ENCODE measurements around the gene CASKIN1. TPM values are rescaled to one million over a fixed set of nuclear protein-coding genes. Genes with fewer than 3 reads are reported as not detected.
A peak's percentile ranks its signal among the peaks of the same experiment; 100 is the strongest.

Gene CASKIN1
- polyA plus RNA-seq, 2 of the 4 experiments (the other 2 are of a cell fraction) = 0.27 to 0.87 TPM

- 2% methylated on average over 21 of the region's 93 CpGs for WGBS (ENCODE audit: missing lambda C conversion rate)
- no peaks in the 10 kb centered on the region for H3K9me3 ChIP-seq
- DNase-seq (ENCODE audit: low read depth in 1 of 2, low spot score in 1 of 2) (peak; percentile 89 to 90), ATAC-seq (peak; percentile 60 to 77), FAIRE-seq (no peak)
- CTCF ChIA-PET = interaction anchor here (1.1 to 2.6 kb wide), 3 partner anchors 9 to 37 kb away, joined by 3 to 25 read pairs (median 3); partner anchors contain the start of gene PGP
- H3K27ac ChIP-seq = peak within 1 kb of the TSS; percentile 97 to 98
- peak within 1 kb of the TSS; percentile 83 for H3K4me3 ChIP-seq
- peak within 1 kb of the TSS; percentile 99 for H3K4me2 ChIP-seq
- peaks cover 9% of the 10 kb centered on the region; the same call in 2 of the 3 replicates for H3K4me1 ChIP-seq
- POLR2A ChIA-PET = interaction anchor here (0.9 to 3.0 kb wide), 5 partner anchors 10 to 50 kb away, joined by 4 to 31 read pairs (median 8); partner anchors contain the start of genes ECI1, PGP and TRAF7
- TF ChIP-seq ELK1 (IDR thresholded peaks at IDR 0.05; ENCODE audit: low read depth, low read length) (no peak), HOXB13 (CRISPR knock-in tag; IDR thresholded peaks at IDR 0.05; ENCODE audit: low read depth) (no peak), PBX3 (IDR thresholded peaks at IDR 0.05) (peak; percentile 48), NPAS2 (CRISPR knock-in tag; IDR thresholded peaks at IDR 0.05; ENCODE audit: borderline replicate concordance) (no peak), JUNB (IDR thresholded peaks at IDR 0.05) (no peak), BCL3 (IDR thresholded peaks at IDR 0.05) (peak; percentile 69; the same call in 2 of the 3 replicates), BHLHE40 (IDR thresholded peaks at IDR 0.05; ENCODE audit: low read depth, low read length) (peak; percentile 64), TFCP2L1 (CRISPR knock-in tag; IDR thresholded peaks at IDR 0.05) (no peak), CHD4 (IDR thresholded peaks at IDR 0.05; ENCODE audit: borderline replicate concordance) (no peak), JUN (IDR thresholded peaks at IDR 0.05) (peak; percentile 82 to 94), CHD2 (IDR thresholded peaks at IDR 0.05; ENCODE audit: low read length, partially characterized antibody) (no peak), HES2 (IDR thresholded peaks at IDR 0.05) (no peak), POLR2A (IDR thresholded peaks at IDR 0.05; ENCODE audit: low read length) (peak; percentile 65), GATA3 (IDR thresholded peaks at IDR 0.05; ENCODE audit: borderline replicate concordance) (peak; percentile 29), FOSB (CRISPR knock-in tag; IDR thresholded peaks at IDR 0.05) (no peak), ZC3H11A (IDR thresholded peaks at IDR 0.05) (no peak), NR3C1 (IDR thresholded peaks at IDR 0.05) (no peak), RAD21 (conservative IDR thresholded peaks at IDR 0.05 in 1 of 2, IDR thresholded peaks at IDR 0.05 in 1 of 2) (no peak), MAFK (IDR thresholded peaks at IDR 0.05; ENCODE audit: partially characterized antibody) (no peak), FOSL2 (IDR thresholded peaks at IDR 0.05) (no peak), FOSL2 (CRISPR knock-in tag; IDR thresholded peaks at IDR 0.05) (peak; percentile 22; the same call in 1 of the 2 replicates), PHF8 (IDR thresholded peaks at IDR 0.05; ENCODE audit: borderline replicate concordance, low read depth) (peak; percentile 95), TP53 (CRISPR knock-in tag; IDR thresholded peaks at IDR 0.05) (no peak), ESRRA (IDR thresholded peaks at IDR 0.05; ENCODE audit: borderline replicate concordance, low read length) (no peak), EHMT2 (IDR thresholded peaks at IDR 0.05; ENCODE audit: low read depth) (no peak), REST (IDR thresholded peaks at IDR 0.05) (no peak), RCOR1 (IDR thresholded peaks at IDR 0.05; ENCODE audit: low read depth, low read length) (no peak), KDM5A (IDR thresholded peaks at IDR 0.05) (peak; percentile 43), FOXS1 (CRISPR knock-in tag; IDR thresholded peaks at IDR 0.05) (no peak), RARB (CRISPR knock-in tag; IDR thresholded peaks at IDR 0.05) (no peak), CTCF (IDR thresholded peaks at IDR 0.05) (no peak), MYC (IDR thresholded peaks at IDR 0.05; ENCODE audit: borderline replicate concordance, low read length) (peak; percentile 63; the same call in 1 of the 2 replicates)
These were observed 8.9 kb upstream of the CASKIN1 start, which contains the start of gene MLST8 for GRCh38 chr16:2205104-2205966. Gene MLST8, plus strand, starts transcription at chr16:2205454. Its CDS starts 632 bp downstream, at chr16:2206086.
